ENCODE measurements around the gene TRPM8.

The TRPM8 gene

DNA sequence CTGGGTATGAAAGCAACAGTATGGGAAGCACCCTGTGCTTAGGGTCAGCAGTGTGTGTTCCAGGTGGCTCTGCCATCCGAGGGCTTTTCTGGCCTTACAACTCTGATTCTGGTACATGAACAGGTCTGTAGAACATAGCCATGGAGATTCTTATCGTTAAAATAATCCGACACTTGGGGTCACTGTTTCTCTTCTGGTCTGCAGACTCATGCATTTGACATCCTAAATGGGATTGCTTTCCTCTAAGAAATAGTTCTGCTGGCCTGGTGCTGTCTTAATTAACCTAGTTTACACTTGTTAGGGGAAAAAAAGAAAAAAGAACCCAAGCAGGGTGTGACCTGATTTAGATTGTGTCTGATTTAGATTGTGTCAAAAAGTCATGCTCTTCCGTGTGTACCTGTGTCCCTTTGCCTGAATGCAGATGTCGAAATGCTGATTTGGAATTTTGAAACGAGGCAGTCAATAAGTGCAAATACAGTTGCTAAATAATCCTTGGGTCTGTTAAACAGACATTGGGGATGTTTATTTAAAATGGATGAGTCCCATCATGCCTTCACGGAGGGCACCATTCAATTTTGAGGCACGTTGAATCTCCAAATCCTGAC, 59.6 kb downstream of the TRPM8 start:
- DNase-seq: no peak

DNA sequence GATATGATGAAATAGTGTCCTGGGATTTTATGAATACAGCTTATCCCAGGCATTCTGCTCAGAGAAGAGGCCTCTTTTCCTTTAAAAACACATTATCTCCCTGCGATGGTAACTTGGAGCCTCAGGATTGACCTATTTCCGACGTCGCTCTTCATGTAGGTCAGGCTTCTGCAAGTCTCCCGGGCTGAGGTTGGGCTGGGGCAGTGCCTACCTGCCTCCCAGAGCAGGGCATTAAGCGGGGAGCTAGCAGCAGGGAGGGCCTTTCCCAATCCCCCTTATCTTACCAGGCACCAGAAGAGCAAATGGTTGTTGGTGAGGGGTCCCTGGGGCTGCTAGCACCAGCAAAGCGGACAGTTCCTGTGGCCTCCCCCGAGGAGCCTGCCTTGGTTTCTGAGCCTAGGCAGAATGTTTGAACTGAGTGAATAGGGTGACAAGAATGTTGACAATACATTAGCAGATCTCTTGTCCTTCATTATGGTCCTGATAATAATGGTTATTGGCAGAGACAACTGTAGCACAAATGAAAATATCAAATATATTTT, 60.2 kb downstream of the TRPM8 start:
- DNase-seq: no peak

DNA sequence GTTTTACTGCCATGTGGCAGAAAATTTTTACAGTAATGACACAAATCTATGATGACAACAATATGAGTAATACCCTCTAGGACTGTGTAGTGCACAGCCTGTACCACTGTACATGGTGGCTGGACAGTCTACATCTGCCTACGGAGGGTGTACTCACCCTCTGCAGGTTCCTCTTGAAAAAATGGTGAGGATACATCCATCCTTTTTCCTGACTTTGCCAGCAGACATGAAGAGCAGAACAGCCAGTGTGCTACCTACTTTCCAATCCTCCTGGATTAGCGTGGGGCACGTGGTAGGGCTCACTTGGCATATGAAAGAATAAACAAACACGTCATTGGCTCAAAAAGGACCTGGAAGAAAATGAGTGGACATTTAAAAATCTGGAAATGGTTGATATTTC, 62.6 kb downstream of the TRPM8 start:
- DNase-seq: no peak

DNA sequence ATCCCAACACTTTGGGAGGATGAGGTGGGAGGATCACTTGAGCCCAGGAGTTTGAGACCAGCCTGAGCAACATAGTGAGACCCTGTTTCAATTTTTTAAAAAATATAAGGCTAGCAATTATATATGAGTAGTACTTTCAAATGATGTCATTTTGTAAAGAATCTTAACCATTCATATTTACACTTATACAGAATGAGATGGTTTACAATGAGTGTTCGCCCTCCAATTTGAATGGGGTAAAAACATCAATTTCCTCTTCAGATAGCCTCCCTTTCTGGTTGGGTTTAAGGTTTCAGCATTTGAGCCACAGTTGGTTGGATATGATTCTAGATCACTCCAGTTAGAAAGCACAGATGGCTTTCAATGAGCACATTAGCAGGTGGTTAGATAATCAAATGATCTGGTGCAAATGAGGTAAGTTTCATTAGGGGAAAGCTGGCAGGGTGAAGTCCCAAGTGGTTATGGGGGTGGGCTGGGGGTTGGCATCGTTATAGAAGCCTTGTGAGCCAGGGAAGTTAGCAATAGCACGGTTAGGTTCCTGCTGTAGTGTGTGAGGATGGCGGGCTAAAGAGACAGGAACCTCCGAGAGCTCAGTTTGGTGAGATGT, 63.9 kb downstream of the TRPM8 start:
- DNase-seq: no peak

DNA sequence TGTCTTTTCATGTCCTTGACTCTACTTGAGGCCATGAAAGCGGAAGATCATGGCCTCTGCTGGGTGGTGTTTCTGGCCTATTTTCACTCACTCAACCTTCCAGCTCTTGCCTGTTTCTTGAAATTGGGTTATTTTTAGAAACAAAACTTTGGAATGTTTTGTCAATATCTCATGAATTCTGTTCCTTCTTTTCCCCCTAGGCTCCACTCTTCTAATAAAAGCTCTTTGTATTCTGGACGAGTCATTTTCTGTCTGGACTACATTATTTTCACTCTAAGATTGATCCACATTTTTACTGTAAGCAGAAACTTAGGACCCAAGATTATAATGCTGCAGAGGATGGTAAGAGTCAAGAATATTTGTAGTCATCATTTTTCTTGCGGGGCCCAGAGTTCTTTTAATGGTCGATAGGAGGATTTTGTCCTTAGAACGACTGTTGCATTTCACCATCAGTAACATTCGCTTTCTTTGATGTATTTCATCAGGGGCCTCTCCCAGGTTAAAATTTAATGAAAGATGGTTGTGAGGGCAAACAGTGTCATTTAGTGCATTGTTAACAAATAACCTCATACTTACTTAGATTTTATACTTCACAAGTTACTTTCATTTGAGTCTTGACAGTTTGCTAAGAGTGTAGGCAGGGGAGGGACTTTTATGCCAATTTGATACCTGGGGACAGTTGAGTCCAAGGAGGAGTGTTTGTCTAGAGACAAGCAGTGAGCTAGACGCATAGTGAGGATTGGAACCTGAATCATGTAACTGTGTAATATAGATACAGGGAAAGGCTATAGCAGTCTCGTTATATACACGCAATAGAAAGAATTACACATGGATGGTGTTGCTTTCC, 64.6 kb downstream of the TRPM8 start:
- no peak for DNase-seq

DNA sequence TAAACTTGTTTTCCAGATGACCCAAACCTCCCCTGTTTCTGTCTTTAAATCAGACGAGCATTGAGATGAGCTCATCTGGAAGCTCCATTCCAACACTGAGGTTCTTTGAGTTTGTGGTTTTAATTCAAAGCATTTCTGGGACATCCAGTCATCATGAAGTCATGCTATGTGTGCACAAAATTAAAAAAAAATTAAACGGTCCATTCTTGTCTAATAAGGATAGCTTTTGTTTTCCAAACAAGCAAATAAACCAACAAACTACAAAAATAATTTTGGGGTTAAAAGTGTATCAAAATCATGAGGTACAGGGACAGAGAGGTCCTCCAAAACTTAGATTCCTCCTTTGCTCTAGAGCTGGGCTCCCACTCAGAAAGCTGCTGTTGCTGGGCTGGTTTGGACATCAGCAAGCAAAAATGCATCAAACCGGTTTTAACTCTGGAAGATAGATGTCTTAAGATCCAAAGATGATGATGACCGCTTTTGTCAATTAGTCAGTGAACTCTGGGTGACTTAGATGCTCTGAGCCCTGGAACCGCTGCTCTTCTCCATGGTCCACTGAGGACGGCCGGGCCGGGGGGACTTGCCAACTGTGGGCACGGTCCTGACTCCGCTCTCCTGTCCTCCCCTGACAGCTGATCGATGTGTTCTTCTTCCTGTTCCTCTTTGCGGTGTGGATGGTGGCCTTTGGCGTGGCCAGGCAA, 65.4 kb downstream of the TRPM8 start:
- DNase-seq: no peak

DNA sequence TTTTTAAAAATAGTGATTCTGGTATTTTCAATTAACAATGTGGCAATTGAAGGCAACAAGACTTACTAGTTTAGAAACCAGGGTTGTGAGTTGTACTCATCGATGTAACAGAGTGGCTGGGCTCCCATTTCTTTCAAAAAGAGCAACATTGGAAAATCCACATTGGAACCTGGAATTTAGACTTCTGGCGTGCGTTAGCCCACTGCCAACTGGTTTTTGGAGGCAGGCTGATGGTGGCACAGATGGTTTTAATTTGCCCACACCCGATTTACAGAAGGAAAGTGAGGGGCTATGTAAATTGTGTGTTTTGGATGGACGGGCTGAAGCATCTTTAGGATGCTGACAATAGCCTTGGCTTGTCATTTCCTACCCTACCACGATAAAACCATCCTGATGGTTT, 66.3 kb downstream of the TRPM8 start:
- no peak for DNase-seq

DNA sequence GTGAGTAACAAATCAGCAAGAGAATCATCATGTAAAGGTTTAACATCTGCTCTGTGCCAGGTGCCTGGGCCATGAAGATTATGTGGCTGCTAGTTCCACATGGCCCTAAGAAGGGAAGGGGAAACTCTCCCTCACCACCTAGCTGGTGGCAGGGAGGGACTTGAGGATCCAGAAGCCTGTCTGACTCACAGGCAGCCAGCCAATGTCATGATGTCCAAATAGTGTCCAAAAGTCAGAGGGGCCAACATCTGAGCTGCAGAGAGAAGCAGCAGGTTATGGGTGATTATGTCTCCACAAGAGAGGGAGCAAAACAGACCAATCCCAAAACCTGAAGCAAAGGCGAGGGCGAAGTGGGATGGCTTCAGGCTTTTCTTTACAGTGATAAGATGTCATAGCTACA, 71.4 kb downstream of the TRPM8 start:
- no peak for DNase-seq

DNA sequence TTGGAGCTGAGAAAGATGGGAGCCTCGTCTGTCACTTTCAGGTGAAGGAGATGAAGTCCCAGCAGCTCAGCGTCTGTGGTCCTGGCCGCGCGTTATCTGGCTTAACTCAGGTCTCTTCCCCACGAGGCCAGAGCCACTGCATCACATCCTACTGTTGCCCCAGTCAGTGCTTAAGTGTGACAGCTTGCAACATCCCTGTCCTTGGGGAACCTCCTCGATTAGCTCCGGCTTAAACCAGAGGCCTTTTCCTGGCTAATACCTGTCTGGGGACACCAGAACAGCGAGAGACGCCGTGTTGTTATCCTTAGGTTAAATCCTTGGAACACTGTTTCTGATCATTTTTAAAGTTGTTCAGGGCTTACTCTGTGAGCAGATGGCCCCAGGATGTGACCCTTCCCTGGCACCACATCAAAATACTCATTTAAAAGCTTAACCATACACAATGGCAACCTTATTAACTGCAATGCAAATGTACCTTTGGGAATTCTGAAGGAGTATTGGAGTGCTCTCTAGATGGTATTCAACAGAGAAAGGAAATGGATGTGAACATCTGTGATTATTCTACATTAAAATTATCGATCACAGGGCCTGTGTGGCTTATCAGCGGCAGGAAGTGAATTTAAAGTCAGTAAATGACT, 72.2 kb downstream of the TRPM8 start:
- DNase-seq: no peak

DNA sequence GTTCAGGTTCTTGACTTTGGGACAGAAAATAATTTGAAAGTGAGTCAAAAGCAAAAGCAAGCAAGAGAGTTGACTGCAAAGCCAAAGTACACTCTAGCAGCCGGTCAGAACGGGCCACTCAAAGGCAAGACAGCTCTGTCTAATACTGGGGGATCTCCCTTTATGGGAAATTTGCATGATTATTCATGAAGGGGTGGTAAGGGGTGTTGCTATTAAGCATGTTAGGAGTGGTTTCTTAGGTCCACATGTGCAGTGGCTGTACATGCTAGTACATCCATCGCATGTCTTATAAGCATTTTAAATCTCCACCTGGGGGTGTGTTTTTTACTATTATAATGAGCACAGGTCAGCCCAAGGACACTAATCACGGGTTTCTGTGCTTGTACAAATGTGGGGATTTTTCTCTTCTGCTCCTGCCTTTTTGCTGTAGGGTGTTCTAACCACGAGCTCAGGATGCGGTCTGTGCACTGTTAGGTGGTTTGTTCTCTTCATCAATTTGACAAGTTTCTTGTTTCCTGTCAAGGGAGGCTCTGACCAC, 73.2 kb downstream of the TRPM8 start:
- DNase-seq: peak; percentile 14

DNA sequence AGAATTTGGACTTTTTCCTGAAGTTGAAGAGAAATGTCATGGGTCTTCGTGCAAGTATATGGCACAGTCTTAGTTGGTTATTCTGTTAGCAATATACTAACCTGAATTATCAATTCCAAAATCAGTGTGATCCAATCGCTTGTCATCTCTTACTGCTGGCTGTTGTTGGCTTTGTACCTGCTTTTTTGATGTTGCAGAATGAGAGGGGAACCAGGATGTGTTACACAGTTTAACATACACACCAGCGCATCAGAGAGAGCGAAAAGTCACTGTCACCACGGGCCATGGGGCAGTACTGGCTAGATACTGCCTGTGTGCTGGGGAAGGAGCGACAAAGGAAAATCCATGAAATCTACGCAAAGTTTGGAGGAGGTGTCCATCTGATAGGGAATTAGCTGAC, 74.0 kb downstream of the TRPM8 start:
- no peak for DNase-seq

DNA sequence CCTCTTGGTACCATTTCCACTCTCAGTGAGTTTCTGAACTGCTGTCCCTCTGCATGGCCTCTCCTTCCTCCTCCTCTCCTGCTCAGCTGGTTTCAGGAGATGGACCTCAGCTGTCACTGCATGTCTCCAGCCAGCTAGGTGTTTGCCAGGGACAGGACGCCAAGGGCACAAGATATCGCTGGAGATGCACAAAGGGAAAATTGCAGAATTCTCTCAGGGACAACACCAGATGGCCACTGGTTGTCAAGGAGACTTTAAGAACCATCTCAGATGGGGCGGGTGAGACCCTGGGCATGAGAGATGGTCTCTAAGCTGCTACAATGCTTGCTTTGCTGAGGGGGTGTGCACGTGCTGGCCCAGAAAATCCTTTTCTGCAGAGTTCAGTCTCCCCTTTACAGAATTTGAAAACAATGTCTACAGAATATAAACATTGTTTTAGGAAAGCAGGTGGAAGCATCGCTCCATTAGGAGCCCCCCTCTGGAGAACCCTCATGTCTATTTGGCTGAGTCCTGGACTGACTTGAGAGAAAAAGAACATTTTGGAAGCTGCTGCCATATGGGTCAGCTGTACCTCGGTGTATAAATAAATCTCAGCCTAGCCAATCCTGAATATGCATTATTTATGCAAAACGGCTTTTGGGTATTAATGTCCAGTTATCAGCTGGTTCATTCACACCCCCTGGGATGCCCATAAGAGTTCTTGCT, 75.5 kb downstream of the TRPM8 start:
- no peak for DNase-seq

DNA sequence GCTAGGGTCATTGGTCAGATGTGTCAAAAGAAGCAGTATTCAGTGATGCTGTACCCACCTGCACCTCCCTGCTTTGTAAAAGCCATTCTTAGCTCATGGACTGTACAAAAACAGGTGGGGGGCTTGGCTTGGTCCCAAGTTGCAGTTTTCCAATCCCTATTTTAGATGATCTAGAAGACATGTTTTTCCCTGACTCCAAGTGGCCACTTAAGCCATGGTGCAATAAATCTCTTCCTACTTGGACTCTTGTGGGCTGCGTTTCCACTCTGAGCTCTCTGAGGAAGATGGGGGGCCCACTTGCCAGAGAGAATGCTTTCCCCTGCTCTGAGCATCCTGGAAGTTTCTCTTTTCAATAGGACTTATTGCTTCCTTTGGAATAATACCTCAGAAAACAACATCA, 76.3 kb downstream of the TRPM8 start:
- DNase-seq: no peak

DNA sequence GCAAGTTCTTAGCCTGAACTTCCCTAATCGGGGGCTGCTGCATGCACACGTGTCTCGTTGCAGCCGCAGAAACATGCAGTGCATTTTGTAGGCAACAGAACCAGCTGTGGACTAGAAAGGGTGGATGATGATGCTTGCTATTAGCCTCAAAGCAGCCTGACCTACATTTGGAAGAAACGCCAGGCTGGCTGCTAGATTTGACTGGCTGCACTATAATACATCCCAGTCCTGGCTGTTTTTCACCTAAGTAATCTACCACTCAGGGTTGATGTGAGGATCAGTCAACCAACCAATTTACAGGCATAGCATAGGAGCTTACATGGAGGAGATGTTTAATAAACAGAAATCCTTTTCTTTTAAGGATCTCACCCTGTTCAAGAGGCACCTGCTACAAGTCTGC, 77.0 kb downstream of the TRPM8 start:
- DNase-seq: no peak

DNA sequence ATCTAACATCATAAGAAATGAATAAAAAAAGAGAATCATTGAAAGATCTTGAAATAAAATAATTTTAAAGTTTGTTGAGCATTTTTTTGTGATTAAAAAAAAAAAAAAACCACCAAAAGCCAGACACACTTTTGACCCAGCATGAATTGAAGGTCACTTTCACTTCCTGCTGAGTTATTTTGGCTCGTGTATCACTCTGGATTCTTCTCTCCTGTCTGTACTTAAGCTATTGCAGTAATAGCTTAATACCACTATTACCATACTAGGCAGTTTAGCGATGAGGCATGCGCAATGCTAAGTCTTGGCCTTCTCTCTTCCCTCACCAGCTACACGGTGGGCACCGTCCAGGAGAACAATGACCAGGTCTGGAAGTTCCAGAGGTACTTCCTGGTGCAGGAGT, 78.8 kb downstream of the TRPM8 start:
- no peak for DNase-seq

DNA sequence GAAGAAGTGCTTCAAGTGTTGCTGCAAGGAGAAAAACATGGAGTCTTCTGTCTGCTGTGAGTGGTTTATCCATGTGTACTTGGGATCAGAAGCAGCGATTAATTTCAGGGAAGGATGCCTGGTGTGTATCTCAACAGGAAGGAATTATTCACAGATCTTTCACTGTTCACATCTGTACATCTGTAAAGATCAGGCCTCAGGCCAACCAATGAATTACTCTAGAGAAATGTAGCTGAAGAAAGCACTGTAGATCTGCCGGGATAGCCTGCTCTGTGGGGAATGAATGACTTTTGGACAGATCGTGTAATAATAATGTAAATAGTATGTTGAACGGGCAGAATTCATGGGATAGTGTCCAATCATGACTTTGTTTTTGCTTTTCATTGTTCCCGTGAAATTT, 79.3 kb downstream of the TRPM8 start:
- DNase-seq: no peak

DNA sequence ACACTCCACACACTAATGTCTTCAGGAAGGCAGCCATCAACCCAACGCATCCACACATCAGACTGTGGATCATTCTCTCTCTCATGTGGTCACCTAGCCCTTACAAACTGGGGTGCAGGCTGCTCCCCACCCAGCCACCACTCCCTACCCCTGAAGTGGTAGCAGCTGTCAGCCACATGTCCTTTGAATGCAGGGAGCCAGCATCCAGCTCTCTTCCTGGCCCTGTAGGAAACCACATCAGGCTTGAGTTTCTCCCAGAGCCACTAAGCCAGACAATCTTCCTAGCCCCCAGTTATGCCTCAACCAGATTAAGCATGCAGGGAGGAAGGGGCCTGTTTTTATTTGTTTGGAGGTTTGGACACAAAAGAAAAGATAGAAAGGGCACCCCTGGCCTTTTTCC, 80.5 kb downstream of the TRPM8 start:
- DNase-seq: no peak

DNA sequence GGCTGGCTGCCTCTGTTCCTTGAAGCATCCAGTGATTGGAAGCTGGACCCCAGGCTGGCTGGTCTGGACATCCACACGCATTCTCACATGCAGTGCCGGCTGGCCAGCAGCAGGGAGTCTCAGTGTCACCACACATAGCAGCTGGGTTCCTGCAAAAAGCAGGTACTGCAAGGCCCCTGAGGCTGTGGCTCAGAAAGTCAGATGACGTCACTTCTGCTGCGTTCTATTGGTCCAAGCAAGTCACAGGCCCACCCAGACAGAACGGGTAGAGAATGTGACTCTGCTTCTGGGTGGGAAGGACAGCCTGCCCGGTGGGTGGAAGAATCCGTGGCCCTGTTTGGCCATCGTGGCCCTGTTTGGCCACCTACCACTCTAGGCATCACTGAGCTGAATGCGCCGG, 82.0 kb downstream of the TRPM8 start:
- no peak for DNase-seq

DNA sequence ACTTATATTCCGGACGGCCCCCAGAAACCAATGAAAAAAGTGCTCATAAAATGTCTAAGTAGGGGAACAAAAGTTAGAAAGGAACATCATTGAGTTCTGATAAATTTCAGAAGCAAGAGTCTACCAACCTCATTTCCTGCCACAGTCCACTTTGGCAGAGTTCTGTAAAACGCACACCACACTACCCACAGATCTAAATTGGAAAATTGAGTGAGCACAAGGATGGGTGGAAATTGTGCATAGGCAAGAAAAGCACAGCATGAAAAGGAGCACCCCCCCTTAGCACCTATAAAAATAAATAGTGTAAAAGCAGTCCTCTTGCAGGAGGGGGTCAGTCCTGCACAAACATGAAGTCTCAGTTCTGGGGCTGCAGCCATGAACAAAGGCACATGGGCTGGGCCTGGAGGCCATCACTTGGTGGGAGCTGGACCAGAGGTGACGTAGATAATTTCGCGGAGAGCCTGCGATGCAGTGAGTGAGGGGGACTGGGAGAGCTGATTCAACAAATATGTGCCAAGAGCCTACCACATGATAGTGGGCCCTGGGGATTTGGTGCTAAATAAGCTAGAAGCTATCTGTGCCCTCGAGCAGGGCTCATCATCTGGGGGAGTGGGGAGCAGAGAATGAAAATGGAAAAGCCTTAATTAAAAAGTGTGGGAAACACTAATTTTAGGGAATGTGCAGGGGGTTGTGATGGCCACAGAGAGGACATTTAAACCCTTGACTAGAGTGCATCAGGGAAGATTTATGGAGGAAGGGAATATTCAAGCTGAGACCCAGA, 84.4 kb downstream of the TRPM8 start:
- DNase-seq: no peak

DNA sequence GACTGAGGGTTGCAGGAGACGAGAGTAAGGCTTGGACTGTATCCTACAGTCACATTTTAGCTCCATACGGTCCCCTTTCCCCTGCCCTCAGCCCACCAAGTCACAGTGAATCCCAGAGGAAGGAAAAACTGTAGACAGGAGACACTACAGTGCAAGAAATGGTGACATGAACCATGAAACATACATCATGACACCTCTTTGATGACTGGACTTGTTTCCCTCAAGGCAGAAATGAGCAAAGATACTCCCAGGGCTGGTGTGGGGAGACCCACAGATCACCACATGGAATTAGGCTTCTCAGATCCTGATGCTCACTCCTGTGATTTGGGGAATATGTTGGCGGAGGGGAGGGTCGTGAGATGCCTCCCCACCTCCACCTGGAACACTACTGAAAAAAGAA, 85.1 kb downstream of the TRPM8 start:
- DNase-seq: no peak

DNA sequence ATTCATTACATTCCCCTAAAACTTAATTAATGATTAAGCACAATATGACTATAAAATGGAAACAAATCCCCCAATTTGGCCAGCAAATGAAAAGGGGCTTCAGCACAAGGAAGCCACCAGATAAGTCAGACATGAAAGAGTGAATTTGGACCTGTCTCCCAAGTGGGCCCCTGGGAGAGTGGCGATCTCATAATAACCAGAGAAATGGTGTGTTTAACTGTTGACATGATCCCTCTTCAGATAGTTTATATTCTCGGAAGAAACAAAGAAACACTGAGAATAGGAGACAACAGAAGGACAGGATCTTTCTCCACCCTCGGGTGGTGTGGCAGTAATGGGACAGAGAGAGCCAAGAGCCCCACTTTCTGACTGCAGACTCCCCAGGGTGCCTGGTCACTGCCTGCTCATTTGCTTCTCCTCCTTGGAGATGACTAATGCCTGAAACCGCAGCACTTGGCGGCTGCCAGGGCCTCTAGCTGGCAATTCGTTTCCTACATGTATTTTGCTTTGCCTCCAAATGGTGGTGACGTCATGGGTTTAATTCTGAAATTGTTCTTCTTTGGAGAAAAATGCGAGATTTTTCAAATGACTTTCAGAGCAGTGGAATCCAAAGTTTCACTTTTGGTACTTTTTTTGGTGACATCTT, 86.9 kb downstream of the TRPM8 start:
- no peak for DNase-seq

Measured in stimulated activated CD4-positive, alpha-beta T cell treated with anti-CD3 and anti-CD28 coated beads, Interleukin-4, amount 100 ng/mL, for 1 hour (primary cell).